Measurements from ENCODE around the gene MAPKAPK2. TPM values are rescaled to one million over a fixed set of nuclear protein-coding genes. Genes with fewer than 3 reads are reported as not detected.

MAPKAPK2 gene
- polyA plus RNA-seq, 4 donors, result 74.9 to 79.8 (median 76.6) TPM

- DNase-seq (ENCODE audit: low read depth in 4 of 4, low spot score in 3 of 4), result no peak
Measured at GRCh38 chr1:206716870-206717673, 32.4 kb downstream of the MAPKAPK2 start.

GRCh38 chr1:206717674-206717989, 32.9 kb downstream of the MAPKAPK2 start:
- no peak for DNase-seq (ENCODE audit: low read depth in 4 of 4, low spot score in 3 of 4)

- DNase-seq (ENCODE audit: low read depth in 4 of 4, low spot score in 3 of 4), result no peak
Measured at GRCh38 chr1:206719169-206719839, 34.6 kb downstream of the MAPKAPK2 start.

GRCh38 chr1:206721454-206721853, 36.7 kb downstream of the MAPKAPK2 start:
- DNase-seq (ENCODE audit: low read depth in 4 of 4, low spot score in 3 of 4), result no peak

GRCh38 chr1:206722751-206723461, 38.2 kb downstream of the MAPKAPK2 start:
- no peak for DNase-seq (ENCODE audit: low read depth in 4 of 4, low spot score in 3 of 4)

- no peak for DNase-seq (ENCODE audit: low read depth in 4 of 4, low spot score in 3 of 4)
Measured at GRCh38 chr1:206723462-206723804, 38.7 kb downstream of the MAPKAPK2 start.

GRCh38 chr1:206723805-206724472, 39.2 kb downstream of the MAPKAPK2 start:
- no peak for DNase-seq (ENCODE audit: low read depth in 4 of 4, low spot score in 3 of 4)

- peak in 1 of 4 donors; percentile 43 for DNase-seq (ENCODE audit: low read depth in 4 of 4, low spot score in 3 of 4)
Measured at GRCh38 chr1:206725109-206725963, 40.6 kb downstream of the MAPKAPK2 start.

- no peak for DNase-seq (ENCODE audit: low read depth in 4 of 4, low spot score in 3 of 4)
Measured at GRCh38 chr1:206727981-206728696, 43.4 kb downstream of the MAPKAPK2 start.

GRCh38 chr1:206728697-206728987, 43.9 kb downstream of the MAPKAPK2 start:
- no peak for DNase-seq (ENCODE audit: low read depth in 4 of 4, low spot score in 3 of 4)

GRCh38 chr1:206729050-206729449, 44.3 kb downstream of the MAPKAPK2 start:
- DNase-seq (ENCODE audit: low read depth in 4 of 4, low spot score in 3 of 4), result no peak

- no peak for DNase-seq (ENCODE audit: low read depth in 4 of 4, low spot score in 3 of 4)
Measured at GRCh38 chr1:206729507-206729906, 44.8 kb downstream of the MAPKAPK2 start.

- no peak for DNase-seq (ENCODE audit: low read depth in 4 of 4, low spot score in 3 of 4)
Measured at GRCh38 chr1:206732508-206732907, 47.8 kb downstream of the MAPKAPK2 start.

GRCh38 chr1:206732992-206733391, 48.3 kb downstream of the MAPKAPK2 start:
- no peak for DNase-seq (ENCODE audit: low read depth in 4 of 4, low spot score in 3 of 4)

GRCh38 chr1:206734499-206735142, 49.9 kb downstream of the MAPKAPK2 start:
- DNase-seq (ENCODE audit: low read depth in 4 of 4, low spot score in 3 of 4), result no peak

- DNase-seq (ENCODE audit: low read depth in 4 of 4, low spot score in 3 of 4), result no peak
Measured at GRCh38 chr1:206735553-206736031, 50.9 kb downstream of the MAPKAPK2 start.

GRCh38 chr1:206736878-206737728, 52.4 kb downstream of the MAPKAPK2 start:
- DNase-seq (ENCODE audit: low read depth in 4 of 4, low spot score in 3 of 4), result no peak

GRCh38 chr1:206737729-206738201, 53.1 kb downstream of the MAPKAPK2 start:
- DNase-seq (ENCODE audit: low read depth in 4 of 4, low spot score in 3 of 4), result no peak

Measured in right renal pelvis (tissue), 4 donors.